Activated CD8-positive, alpha-beta memory T cell treated with anti-CD3 and anti-CD28 coated beads for 48 hours (primary cell): ENCODE data around the gene CENPB.

Experiments
- DNase-seq, 3 experiments: peaks; one replicate each; pipeline ENCODE4 v3.0.0-alpha.2; 2020; ENCODE audit warnings: low read depth in 2 of 3, low spot score in 2 of 3

Gene CENPB

GRCh38 chr20:3751305-3751674, 35.2 kb downstream of the CENPB start:
- no peak for DNase-seq

- peak in 1 of 3 experiments; percentile 27 for DNase-seq
Observed at GRCh38 chr20:3749689-3750531, 36.6 kb downstream of the CENPB start.

GRCh38 chr20:3749087-3749688, 37.4 kb downstream of the CENPB start:
- DNase-seq: no peak

- DNase-seq: no peak
Observed at GRCh38 chr20:3748073-3748472, 38.5 kb downstream of the CENPB start.

- no peak for DNase-seq
Observed at GRCh38 chr20:3747471-3747870, 39.1 kb downstream of the CENPB start.

GRCh38 chr20:3745686-3746173, 40.8 kb downstream of the CENPB start:
- no peak for DNase-seq

GRCh38 chr20:3744806-3745685, 41.5 kb downstream of the CENPB start:
- DNase-seq: peak in 1 of 3 experiments; percentile 47

- DNase-seq: no peak
Observed at GRCh38 chr20:3744037-3744436, 42.5 kb downstream of the CENPB start.

GRCh38 chr20:3743251-3743650, 43.3 kb downstream of the CENPB start:
- no peak for DNase-seq

- DNase-seq: no peak
Observed at GRCh38 chr20:3741836-3742458, 44.6 kb downstream of the CENPB start.

- DNase-seq: no peak
Observed at GRCh38 chr20:3740615-3741301, 45.8 kb downstream of the CENPB start.

GRCh38 chr20:3739926-3740451, 46.6 kb downstream of the CENPB start:
- no peak for DNase-seq

- no peak for DNase-seq
Observed at GRCh38 chr20:3739054-3739925, 47.2 kb downstream of the CENPB start.

GRCh38 chr20:3738111-3739053, 48.2 kb downstream of the CENPB start:
- DNase-seq: no peak

- DNase-seq: no peak
Observed at GRCh38 chr20:3735768-3736167, 50.8 kb downstream of the CENPB start.

GRCh38 chr20:3734111-3734843, 52.3 kb downstream of the CENPB start:
- DNase-seq: no peak
